ENCODE measurements around the gene GNGT2.

The GNGT2 gene

GRCh38 chr17:49210158-49211029 is at the start of gene GNGT2, which contains the start of gene ABI3:
GNGT2 (minus strand) TSS chr17:49210574; CDS start chr17:49207422, 3,152 bp downstream.
ABI3 (plus strand) TSS chr17:49210707; CDS start chr17:49210725, 18 bp downstream.
- peak within 1 kb of the TSS; percentile 69 for H3K4me3 ChIP-seq (ENCODE audit: low read length)

GRCh38 chr17:49259663-49260010 is 49.3 kb upstream of the GNGT2 start:
- TF ChIP-seq ZNF274 (IDR thresholded peaks at IDR 0.05; ENCODE audit: low read depth, low read length): no peak
- H3K4me3 ChIP-seq (ENCODE audit: low read length): peak overlapping the region; percentile 41; the same call in 1 of the 2 replicates

More at GRCh38 chr17:49210158-49211029, at the start of gene GNGT2, which contains the start of gene ABI3:
- TF ChIP-seq ZNF274 (IDR thresholded peaks at IDR 0.05; ENCODE audit: low read depth, low read length): no peak

- H3K4me3 ChIP-seq (ENCODE audit: low read length): no peak overlapping the region
- TF ChIP-seq ZNF274 (IDR thresholded peaks at IDR 0.05; ENCODE audit: low read depth, low read length): no peak
These were observed 48.0 kb upstream of the GNGT2 start for GRCh38 chr17:49258394-49258793.

- TF ChIP-seq ZNF274 (IDR thresholded peaks at IDR 0.05; ENCODE audit: low read depth, low read length): no peak
These were observed 44.8 kb upstream of the GNGT2 start for GRCh38 chr17:49255125-49255524.

GRCh38 chr17:49254066-49254465 is 43.7 kb upstream of the GNGT2 start:
- no peak overlapping the region for H3K4me3 ChIP-seq (ENCODE audit: low read length)
- TF ChIP-seq ZNF274 (IDR thresholded peaks at IDR 0.05; ENCODE audit: low read depth, low read length): no peak

More at GRCh38 chr17:49255125-49255524, 44.8 kb upstream of the GNGT2 start:
- no peak overlapping the region for H3K4me3 ChIP-seq (ENCODE audit: low read length)

GRCh38 chr17:49252148-49252695 is 41.8 kb upstream of the GNGT2 start:
- TF ChIP-seq ZNF274 (IDR thresholded peaks at IDR 0.05; ENCODE audit: low read depth, low read length): no peak
- no peak overlapping the region for H3K4me3 ChIP-seq (ENCODE audit: low read length)

DNA sequence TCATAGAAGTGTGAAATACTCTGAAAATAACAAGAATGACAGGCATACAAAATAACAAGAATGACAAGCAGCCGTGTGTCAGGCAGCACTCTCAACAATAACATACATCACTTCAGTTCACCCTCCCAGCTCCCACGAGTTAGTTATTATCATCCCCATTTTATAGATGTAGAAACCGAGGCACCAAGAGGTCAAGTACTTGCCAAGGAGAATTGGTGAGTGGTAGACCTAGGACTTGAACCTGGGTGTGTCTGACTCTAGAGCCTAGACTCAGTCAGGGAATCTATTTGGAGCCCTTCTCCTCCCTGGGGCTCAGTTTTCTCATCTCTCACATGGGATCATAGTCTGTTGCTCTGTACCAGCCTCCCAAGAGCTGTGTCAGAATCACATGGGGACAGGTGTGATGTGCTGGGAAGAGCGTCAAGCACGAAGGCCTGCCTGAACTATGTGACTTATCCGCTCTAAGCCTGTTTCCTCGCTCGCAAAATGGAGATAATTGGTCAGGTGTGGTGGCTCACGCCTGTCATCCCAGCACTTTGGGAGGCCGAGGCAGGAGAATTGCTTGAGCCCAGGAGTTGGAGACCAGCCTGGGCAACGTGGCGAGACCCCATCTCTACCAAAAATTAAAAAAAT is 39.6 kb upstream of the GNGT2 start:
- no peak for TF ChIP-seq ZNF274 (IDR thresholded peaks at IDR 0.05; ENCODE audit: low read depth, low read length)
- no peak overlapping the region for H3K4me3 ChIP-seq (ENCODE audit: low read length)

DNA sequence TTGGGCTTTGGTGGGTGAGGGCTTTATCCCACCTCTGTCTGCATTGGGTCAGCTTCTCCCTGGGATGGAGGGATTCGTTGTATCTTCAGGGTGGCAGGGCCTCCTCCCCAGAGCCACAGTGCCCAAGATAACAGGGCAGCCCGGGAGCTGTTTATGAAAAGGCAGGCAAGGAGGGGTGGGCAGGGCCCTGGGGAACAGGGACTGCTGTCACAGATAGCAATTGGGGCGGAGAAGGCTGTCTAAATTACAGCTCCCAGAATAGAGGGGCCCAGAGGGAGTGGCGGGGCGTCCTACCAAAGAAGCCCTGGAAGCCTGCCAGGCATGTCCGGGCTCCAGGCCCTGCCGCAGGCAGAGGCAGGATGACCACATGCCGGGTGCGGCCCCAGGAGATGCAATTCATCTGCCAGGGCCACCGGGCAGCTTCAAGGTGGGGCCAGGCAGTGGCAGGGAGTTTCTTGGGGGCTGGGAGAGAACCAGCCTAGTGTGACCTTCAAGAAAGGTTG is 39.0 kb upstream of the GNGT2 start:
- no peak for TF ChIP-seq ZNF274 (IDR thresholded peaks at IDR 0.05; ENCODE audit: low read depth, low read length)
- no peak overlapping the region for H3K4me3 ChIP-seq (ENCODE audit: low read length)

DNA sequence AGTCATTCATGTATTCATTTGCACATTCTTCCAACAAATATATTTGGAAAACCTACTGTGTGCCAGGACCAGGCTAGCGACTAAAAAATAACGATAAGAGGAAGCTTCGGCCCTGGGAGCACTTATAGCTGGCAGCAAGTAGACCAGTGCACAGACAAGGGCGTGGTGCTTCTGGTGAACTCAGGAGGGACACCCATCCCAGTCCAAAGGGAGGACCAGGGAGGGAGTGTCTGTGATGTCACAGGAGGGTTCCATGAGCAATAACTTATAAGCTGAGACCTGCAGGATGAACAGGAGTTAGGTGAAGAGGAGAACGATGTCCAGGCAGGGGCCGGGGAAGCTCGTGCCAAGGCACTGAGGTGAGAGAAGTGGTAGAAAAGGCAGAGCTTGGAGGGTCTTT is 37.6 kb upstream of the GNGT2 start:
- no peak overlapping the region for H3K4me3 ChIP-seq (ENCODE audit: low read length)
- no peak for TF ChIP-seq ZNF274 (IDR thresholded peaks at IDR 0.05; ENCODE audit: low read depth, low read length)

GRCh38 chr17:49244839-49245238 is 34.5 kb upstream of the GNGT2 start:
- TF ChIP-seq ZNF274 (IDR thresholded peaks at IDR 0.05; ENCODE audit: low read depth, low read length): no peak
- no peak overlapping the region for H3K4me3 ChIP-seq (ENCODE audit: low read length)

GRCh38 chr17:49242813-49243212 is 32.4 kb upstream of the GNGT2 start:
- no peak overlapping the region for H3K4me3 ChIP-seq (ENCODE audit: low read length)
- TF ChIP-seq ZNF274 (IDR thresholded peaks at IDR 0.05; ENCODE audit: low read depth, low read length): no peak

GRCh38 chr17:49241692-49242397 is 31.5 kb upstream of the GNGT2 start:
- H3K4me3 ChIP-seq (ENCODE audit: low read length): no peak overlapping the region
- TF ChIP-seq ZNF274 (IDR thresholded peaks at IDR 0.05; ENCODE audit: low read depth, low read length): no peak

GRCh38 chr17:49241040-49241439 is 30.7 kb upstream of the GNGT2 start:
- no peak overlapping the region for H3K4me3 ChIP-seq (ENCODE audit: low read length)
- no peak for TF ChIP-seq ZNF274 (IDR thresholded peaks at IDR 0.05; ENCODE audit: low read depth, low read length)

DNA sequence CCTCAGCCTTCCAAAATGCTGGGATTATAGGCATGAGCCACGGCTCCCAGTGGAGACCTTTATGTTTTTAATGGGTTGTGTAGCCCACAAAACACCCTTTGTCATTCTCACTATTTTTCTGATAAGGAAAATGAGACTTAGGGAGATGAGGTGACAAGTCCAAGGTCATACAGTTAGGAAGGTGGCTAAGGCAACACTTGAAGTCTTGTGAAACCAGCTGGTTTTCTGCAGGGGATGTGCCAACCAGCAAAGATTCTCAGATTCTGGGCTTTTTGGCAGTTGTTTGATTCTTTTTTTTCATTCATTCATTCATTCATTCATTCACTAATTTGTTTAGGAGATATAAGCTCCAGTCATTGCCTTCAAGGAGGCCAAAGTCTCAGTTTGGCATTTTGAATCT is 30.2 kb upstream of the GNGT2 start:
- H3K4me3 ChIP-seq (ENCODE audit: low read length): no peak overlapping the region
- no peak for TF ChIP-seq ZNF274 (IDR thresholded peaks at IDR 0.05; ENCODE audit: low read depth, low read length)

Data from GM08714 (cell line).